H1 (cell line): ENCODE results near the gene HNRNPU.

Source experiments
- BCL11A ChIP-seq, 2 experiments: IDR thresholded peaks; one replicate each; pipeline ENCODE4 v1.6.1; 2011; ENCODE audit warnings: low read depth in 2 of 2, low read length in 2 of 2, mild to moderate bottlenecking in 2 of 2
- CBX5 ChIP-seq: fragments of 300-800, 300-1000 bp; sonication (generic); IDR thresholded peaks from 2 replicates; pipeline ENCODE4 v1.7.1; 2016; ENCODE audit warnings: antibody characterized with exemption, low read length, low read depth
- KDM4A ChIP-seq: IDR thresholded peaks from one replicate; pipeline ENCODE4 v1.7.1; 2012; ENCODE audit warnings: low read depth, mild to moderate bottlenecking, moderate library complexity, low read length, inconsistent platforms; ENCODE audit not compliant: severe bottlenecking
- POLR2AphosphoS5 ChIP-seq: IDR thresholded peaks from 2 replicates; pipeline ENCODE4 v1.6.1; 2011; ENCODE audit warnings: low read depth, low read length
- RNF2 ChIP-seq: fragments of 200-900, 300-1000 bp; sonication (generic); IDR thresholded peaks from 2 replicates; pipeline ENCODE4 v1.7.1; 2016; ENCODE audit warnings: borderline replicate concordance, low read depth, mild to moderate bottlenecking, antibody characterized with exemption, low read length; ENCODE audit not compliant: poor library complexity, severe bottlenecking; ENCODE audit errors: missing control alignments
- SIN3A ChIP-seq, 2 experiments: IDR thresholded peaks in 1 of 2; conservative IDR thresholded peaks in 1 of 2; 2 replicates each; pipeline ENCODE4 v1.6.1; 2011 to 2012; ENCODE audit warnings: low read length in 2 of 2, improper control_type of control experiment in 1 of 2, low read depth in 1 of 2, mild to moderate bottlenecking in 1 of 2
- TAF1 ChIP-seq: IDR thresholded peaks from 2 replicates; pipeline ENCODE4 v1.6.1; 2011; ENCODE audit warnings: mild to moderate bottlenecking, low read depth, low read length
- ZNF274 ChIP-seq: IDR thresholded peaks from 2 replicates; pipeline ENCODE4 v1.7.0; 2012; ENCODE audit warnings: low read length, borderline replicate concordance; ENCODE audit errors: extremely low read depth
- TF ChIP-seq, protein P1 (sequence below), 3 experiments: IDR thresholded peaks; 1 replicate in 2 of 3; 2 replicates in 1 of 3; pipeline versions ENCODE4 v1.5.1 to v1.6.1; 2011; ENCODE audit warnings: low read length in 3 of 3, mild to moderate bottlenecking in 3 of 3, inconsistent platforms in 2 of 3, low read depth in 1 of 3, moderate library complexity in 1 of 3; ENCODE audit not compliant: insufficient read depth in 1 of 3; ENCODE audit errors: control extremely low read depth in 1 of 3

DNA sequence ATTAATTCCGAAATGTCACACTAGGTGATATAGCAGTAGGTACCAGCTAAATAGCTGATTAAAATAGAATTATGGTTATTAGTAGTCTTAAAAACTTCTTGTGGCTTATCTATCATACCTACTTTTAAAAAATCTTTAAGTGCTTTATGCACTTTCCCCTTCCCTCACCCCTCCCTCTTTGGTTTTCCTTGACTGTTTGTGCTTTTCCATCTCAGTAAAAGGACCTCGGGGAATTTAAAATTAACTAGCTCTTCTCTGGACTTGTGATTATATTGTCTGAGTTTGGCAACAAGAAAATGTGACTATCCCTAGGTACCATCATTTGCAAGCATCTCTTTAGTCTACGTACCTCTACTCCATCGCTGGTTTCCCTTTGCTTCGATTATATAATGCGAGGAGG is 17.7 kb downstream of the HNRNPU start:
- TF ChIP-seq BCL11A (IDR thresholded peaks at IDR 0.05; ENCODE audit: low read depth in 2 of 2, low read length in 2 of 2) (no peak), KDM4A (no peak), TAF1 (no peak), POLR2AphosphoS5 (no peak), SIN3A (conservative IDR thresholded peaks at IDR 0.05 in 1 of 2, IDR thresholded peaks at IDR 0.05 in 1 of 2; ENCODE audit: low read depth in 1 of 2, low read length in 2 of 2) (no peak), RNF2 (no peak), ZNF274 (no peak), CBX5 (no peak)
- TF ChIP-seq, protein P1, sequence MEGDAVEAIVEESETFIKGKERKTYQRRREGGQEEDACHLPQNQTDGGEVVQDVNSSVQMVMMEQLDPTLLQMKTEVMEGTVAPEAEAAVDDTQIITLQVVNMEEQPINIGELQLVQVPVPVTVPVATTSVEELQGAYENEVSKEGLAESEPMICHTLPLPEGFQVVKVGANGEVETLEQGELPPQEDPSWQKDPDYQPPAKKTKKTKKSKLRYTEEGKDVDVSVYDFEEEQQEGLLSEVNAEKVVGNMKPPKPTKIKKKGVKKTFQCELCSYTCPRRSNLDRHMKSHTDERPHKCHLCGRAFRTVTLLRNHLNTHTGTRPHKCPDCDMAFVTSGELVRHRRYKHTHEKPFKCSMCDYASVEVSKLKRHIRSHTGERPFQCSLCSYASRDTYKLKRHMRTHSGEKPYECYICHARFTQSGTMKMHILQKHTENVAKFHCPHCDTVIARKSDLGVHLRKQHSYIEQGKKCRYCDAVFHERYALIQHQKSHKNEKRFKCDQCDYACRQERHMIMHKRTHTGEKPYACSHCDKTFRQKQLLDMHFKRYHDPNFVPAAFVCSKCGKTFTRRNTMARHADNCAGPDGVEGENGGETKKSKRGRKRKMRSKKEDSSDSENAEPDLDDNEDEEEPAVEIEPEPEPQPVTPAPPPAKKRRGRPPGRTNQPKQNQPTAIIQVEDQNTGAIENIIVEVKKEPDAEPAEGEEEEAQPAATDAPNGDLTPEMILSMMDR (IDR thresholded peaks at IDR 0.05; ENCODE audit: control extremely low read depth in 1 of 3, insufficient read depth in 1 of 3, low read depth in 1 of 3, low read length in 3 of 3): no peak
